Fibroblast of upper back skin (primary cell): Measurements from ENCODE around the gene STX4.

Experiments
- DNase-seq: peaks from one replicate; pipeline ENCODE4 v3.0.0-alpha.2; 2013

The STX4 gene

DNA sequence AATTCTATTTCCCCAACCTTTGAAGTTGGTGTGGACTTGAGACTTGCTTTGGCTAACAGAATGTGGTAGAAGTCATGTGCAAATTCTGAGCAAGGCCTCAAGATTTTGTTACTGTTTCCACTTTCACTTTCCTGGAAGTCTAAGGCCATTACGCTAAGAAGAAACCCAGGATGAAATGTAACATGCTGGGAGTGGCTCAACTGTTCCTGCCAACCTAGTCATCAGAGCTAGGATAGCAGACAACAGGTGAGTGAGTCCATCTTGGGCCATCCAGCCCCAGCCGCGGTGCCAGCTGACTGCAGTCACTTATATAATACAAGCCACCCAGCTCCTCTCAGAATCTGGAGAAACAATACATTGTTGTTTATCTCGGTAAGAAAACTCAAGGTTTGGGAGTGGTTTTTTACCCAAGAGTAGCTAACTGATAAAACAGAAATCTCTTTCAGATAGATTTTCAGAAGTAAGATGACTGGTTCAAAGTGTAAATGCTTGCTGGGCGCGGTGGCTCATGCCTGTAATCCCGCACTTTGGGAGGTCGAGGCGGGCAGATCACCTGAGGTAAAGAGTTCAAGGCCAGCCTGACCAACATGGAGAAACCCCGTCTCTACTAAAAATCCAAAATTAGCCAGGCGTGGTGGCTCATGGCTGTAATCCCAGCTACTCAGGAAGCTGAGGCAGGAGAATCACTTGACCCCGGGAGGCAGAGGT is 10.7 kb upstream of the STX4 start:
- DNase-seq, result no peak

DNA sequence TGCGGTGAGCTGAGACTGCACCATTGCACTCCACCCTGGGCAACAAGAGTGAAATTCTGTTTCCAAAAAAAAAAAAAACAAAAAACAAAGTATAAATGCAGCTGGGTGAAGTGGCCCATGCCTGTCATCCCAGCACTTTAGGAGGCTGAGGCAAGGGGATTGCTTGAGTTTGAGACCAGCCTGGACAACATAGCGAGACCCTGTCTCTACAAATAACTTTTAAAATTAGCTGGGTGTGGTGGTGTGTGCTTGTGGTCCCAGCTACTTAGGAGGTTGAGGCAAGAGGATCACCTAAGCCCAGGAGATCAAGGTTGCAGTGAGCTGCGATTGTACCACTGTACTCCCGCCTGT is 10.1 kb upstream of the STX4 start:
- no peak for DNase-seq

DNA sequence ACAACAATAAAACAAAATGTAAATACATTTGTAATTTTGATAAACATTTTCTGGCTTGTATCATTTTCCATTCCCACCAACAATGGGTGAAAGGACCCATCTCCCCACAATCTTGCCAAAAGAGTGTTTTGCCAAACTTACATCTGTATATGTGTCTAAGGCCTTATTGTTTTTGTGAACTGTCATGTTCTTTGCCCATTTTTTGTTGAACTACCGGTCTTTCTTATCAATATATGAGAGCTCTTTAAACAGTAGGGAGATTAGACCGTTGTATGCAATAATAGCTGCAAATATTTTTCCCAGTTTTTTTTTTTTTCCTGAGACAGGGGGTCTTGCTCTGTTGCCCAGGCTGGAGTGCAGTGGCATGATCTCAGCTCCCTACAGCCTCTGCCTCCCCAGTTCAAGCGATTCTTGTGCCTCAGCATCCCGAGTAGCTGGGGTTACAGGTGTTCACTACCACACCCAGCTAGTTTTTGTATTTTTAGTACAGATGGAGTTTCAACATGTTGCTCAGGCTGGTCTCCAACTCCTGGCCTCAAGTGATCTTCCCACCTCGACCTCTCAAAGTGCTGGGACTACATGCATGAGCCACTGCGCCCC is 9.6 kb upstream of the STX4 start:
- DNase-seq, result no peak

DNA sequence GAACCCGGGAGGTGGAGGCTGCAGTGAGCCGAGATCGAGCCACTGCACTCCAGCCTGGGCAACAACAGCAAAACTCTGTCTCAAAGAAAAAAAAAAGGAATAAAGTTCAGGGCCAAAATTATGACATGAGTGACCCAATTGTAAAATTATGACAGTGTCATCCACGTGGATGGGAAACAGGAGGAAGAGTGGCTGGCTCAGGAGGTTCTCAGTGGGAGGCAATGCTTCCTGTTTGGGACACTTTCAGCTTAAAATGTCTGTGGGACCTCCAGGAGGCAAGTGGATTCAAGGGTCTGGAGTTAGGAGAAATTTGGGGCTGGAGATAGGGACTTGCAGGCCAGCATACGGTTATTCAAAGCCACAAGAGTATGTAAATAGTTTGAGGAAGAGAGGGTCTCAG is 8.0 kb upstream of the STX4 start:
- DNase-seq, result no peak

DNA sequence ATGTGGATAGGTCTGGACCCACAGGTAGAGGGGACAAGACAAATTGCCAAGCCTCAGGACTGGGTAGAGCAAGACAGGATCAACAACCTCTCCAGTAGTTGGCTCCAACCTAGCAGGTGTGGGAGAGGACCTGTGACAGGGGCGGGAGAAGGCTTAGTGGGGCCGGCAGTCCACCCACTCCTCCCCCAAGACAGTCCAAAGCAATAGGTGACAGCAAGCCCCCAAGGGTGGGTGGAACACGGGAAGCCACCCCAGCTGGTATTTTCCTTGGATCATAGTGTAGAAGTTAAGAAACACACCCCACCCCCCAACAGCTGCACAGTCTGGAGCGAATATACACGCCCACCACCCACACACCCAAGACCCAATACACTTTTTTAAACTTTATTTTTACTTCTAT is 4.1 kb upstream of the STX4 start:
- no peak for DNase-seq

DNA sequence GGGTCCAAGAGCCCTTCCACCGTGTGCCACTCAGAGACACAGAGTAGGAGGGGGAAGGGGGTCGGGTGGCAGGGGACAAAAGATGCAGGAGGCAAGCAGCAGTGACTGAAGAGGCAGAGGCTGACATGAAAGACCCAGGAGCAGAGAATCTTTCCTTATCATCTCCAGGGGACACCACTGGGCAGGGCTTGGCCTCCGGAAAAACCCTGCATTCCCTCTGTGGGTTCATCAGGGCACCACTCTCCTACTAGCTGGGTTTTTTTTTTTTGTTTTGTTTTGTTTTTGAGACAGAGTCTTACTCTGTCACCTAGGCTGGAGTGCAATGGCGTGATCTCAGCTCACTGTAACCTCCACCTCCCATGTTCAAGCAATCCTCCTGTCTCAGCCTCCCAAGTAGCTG is 2.1 kb upstream of the STX4 start:
- no peak for DNase-seq

DNA sequence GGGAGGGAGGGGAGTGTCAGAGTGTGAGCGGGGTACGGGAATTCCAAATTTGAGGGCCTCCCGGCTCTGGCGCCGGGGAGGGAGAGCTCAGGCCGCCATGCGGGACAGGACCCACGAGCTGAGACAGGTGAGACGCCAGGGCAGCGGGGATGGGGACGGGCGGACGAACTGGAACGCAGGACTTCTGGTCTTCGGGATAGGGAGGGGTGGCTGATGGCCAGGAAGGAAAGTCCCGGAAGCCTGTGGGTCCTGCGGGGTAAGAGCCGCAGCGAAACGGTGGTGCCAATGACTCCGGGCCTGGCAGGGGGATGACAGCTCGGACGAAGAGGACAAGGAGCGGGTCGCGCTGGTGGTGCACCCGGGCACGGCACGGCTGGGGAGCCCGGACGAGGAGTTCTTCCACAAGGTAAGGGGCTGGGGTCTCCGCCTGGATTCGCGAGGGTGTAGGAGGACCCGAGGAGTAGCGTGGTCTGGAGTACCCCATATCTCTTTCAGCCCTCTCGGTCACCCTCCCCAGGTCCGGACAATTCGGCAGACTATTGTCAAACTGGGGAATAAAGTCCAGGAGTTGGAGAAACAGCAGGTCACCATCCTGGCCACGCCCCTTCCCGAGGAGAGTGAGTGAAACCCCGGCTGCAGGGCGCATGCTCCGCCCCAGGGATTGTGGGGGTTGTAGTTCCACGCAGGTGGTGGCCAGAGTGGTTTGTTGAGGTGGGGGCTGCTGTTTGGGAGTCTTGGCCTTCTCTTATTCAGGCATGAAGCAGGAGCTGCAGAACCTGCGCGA is 543 bp downstream of the STX4 start:
- DNase-seq, result peak; percentile 76

DNA sequence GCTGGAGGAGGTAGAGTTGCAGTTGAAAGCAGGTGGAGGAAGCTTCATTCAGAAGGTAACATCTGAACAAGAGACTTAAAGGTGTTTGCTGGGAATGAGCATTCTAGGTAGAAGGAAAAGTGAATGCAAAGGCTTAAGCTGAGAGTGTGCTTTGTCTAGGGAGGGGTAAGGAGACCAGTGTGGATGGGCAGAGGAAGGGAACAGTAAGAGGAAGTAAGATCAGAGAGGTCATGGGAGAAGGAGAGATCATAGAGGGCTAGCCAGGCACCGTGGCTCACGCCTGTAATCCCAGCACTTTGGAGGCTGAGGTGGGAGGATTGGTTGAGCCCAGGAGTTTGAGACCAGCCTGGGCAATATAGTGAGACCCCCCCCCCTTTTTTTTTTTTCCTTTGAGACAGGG is 3.3 kb downstream of the STX4 start:
- DNase-seq, result no peak

DNA sequence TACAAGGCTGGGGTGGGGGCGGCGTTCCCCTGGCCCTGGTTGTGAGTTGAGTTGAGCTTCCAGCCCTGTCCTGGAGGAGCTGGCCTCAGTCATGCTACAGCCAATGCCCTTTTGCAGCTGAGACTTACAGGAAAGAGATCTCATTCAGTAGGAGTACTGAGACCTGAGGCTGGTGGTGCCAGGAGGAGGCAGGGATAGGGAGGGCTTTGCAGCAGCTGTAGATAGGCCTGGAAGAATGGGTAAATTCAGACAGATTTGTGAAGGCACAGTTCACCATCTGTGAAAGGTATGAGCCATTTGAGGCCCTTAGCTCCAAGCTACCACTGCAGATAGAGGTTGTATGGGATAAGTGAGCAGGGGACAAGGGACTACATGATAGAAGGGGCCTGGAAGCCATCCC is 5.6 kb downstream of the STX4 start:
- DNase-seq, result no peak

DNA sequence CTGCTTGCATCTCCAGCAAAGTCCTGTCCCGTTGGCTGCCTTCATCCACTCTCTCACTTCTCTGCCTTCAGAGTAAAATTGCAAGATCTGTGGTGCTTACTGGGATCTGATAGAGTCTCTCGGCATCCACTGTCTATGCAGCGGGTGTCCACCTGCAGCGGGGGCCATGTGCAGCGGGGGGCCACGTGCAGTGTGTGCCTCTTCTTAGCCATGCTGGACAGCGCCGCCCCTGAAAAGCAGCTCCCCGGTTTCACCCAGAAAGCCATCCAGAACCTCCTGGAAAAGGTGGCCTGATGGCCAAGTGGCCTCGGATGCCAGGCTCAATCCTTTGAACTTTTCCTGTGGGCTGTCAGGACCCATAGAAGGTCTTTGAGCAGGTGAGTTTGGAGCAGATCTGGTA is 9.5 kb downstream of the STX4 start:
- no peak for DNase-seq

DNA sequence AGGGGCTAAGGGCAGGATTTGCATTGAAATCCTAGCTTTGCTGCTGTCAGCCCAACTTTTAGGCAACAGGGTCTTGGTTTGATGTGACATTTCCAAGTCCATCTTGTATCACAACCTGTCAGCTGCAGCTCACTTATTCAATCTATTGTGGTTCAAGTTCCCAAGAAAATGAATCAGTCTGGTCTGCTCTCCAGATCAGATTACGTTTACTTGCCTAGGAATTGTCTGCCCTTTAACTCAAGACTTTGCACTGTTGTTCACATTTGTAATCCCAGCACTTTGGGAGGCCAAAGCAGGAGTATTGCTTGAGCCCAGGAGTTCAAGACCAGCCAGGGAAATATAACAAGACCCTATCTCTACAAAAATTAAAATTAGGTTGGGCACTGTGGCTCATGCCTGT is 10.0 kb downstream of the STX4 start:
- DNase-seq, result no peak

DNA sequence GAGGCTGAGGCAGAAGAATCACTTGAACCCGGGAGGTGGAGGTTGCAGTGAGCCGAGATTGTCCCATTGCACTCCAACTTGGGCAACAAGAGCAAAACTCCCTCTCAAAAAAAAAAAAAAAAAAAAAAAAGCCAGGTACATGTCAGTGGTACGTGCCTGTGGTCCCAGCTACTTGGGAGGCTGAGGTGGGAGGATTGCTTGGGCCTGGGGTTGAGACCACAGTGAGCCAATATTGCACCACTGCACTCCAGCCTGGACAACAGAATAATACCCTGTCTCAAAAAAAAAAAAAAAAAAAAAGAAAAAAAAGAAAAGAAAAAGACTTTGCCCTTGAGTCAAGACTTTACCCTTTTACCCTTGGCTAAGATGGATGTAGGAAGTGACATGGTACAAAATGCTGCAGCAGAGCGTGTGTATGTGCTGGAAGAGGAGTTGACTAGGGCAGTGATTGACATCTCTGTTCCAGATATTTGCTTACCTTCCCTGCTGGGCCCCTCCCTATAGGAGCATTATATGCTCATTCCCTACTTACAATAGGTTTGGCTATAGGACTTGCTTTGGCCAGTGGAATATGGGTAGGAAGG is 10.6 kb downstream of the STX4 start:
- DNase-seq, result no peak

DNA sequence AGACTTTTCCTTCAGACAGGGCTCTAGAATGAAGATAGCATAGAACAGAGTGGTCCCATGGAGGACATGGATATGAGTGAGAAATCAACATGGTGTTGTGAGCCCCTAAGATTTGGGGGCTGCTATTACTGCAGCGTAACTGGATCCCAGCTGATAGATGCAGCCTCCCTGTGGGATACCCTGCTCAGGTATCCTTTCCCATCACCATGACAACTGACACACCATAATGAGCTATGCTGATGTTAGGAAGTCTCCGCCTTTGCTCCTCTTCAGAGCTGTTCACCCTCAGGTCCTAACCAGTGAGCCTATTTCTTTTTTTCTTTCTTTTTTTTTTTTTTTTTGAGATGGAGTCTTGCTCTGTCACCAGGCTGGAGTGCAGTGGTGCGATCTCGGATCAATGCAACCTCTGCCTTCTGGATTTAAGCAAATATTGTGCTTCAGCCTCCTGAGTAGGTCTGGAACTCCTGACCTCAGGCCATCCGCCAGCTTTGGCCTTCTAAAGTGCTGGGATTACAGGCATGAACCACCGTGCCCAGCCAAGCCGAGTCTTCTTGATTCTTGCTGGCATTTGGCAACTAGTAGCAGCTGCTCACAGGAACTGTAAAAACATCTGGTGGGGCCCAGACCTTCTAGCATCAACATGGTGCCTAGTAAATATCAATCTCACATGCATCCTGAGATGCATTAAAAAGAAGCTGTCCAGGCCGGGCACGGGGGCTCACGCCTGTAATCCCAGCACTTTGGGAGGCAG is 17.1 kb downstream of the STX4 start:
- DNase-seq, result no peak

DNA sequence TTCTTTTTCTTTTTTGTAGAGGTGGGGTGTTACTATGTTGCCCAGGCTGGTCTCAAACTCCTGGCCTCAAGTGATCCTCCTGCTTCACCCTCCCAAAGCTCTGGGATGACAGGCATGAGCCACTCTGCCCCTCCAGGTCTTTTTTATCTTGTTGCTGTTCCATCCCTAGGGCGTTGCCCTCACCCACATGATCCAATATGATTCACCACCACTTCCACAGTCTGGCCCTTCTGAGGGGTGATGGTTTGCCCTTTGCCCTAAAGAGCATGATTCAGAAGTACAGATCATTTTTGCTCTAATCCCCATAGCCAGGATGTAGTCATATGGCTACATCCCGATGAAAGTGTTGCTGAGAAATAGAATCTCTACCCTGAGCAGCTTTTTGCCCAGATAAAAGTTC is 18.8 kb downstream of the STX4 start:
- DNase-seq, result peak; percentile 90

DNA sequence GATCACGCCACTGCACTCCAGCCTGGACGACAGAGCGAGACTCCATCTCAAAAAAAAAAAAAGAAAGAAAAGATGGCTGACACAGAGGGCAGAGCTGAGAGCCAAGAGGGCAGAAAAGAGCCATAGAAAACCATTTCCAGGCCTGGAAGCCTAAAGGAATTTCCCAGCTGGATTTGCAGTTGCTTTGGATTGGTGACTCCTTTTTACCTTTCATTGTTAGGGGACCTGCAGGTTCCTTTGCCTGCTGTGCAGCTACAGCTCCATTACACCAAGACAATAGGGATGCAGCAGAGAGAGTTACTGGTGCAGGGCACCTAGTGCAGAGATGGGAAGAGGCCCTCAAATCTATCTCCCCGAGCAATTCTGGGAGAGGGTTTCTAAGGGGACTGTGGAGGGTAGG is 22.3 kb downstream of the STX4 start:
- no peak for DNase-seq

DNA sequence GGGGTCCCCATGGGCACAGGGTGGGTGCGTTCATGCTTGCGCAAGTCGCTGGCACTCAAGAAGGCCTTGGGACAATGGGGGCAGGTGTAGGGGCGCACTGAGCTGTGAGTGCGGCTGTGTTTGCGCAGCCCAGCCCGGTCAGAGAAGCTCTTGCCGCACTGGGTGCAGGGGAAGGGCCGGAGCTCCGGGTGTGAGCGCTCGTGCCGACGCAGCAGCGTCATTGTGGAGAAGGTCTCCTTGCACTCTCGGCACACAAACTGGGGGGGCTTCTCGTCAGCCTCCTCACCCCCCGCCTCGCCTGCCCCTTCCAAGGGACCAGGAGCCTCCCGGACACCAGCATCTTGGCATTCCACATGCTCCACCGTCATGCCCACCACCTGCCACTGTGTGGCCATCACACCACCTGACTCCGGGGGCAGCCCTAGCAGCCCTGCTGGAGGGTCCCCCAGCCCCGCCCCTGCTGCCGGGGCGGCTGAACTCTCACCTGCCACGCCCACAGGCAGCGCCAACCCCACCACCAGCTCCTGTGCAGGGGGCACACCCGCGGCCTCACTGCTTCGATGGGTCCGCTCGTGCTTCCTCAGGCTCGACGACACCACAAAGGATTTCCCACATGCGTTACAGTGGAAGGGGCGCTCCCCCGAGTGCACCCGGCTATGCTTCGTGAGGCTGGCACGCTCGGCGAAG is 27.9 kb downstream of the STX4 start:
- no peak for DNase-seq

DNA sequence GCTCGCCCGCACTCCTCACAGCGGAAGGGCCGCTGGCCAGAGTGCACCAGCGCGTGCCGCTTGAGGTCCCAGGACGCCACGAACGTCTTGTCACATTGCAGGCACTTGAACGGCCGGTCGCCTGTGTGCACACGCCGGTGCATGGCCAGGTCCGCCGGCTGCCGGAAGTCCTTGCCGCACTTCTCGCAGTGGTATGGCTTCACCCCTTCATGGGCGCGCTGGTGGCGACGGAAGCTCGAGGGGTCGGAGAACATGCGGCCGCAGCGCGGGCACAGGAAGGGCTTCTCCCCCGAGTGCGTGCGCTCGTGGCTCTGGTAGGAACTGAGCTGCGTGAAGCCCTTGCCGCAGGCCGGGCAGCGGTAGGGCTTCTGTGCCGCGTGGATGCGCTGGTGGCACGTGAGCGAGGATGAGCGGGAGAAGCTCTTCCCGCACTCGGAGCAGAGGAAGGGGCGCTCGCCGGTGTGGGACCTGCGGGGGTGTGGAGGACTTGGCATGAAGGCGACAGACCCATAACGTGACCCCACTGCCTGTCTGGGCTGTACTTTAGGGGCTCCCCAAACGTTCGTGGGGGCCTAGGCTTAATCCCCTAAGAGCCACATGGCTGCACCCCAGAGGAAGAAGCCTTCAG is 28.6 kb downstream of the STX4 start:
- DNase-seq, result no peak

DNA sequence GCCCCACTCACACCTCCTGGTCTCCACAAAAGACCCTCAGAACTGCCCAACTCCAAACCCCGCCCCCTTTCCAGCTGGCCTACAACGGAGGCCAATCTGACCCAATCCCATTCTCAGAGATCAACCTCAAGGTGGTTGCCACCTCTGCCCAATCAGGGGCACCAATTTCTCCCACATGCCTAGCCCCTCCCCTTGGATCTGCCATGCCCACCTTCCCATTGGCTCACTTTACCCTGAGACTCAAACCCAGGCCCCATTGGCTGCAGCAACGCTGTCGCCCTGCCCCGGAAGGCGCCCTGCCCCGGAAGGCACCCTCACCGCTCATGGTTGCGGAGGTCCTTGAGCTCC is 30.1 kb downstream of the STX4 start:
- no peak for DNase-seq

DNA sequence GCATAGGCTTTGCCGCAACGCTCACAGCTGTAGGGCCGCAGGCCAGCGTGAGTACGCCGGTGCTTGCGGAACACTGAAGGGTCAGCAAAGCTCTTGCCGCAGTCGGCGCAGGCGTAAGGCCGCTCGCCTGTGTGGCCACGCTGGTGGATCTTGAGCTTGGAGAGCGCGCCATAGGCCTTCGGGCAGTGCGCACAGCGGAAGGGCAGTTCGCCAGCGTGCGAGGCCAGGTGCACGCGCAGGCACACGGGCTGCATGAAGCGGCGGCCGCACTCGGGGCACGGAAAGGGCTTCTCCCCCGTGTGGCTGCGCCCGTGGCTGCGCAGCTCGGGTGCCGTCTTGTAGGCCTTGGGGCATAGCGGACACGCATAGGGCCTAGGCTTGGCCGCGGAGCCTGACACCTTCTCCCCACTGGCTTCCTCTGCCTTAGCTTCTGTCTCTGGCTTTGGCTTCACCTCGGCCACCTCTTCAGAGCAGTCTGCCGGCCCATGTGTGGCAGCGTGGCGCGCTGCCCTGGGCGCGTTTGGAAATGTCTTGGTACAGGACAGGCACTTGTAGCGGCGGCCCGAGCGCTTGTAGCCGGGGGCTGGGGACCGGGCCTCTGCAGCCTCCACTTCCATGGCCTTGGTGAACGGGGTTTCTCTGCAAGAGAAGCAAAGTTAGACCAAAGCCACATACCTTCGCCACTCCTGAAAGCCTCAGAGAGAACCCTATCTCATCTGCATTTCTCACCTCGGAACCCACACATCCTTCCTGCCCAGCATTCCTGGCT is 30.7 kb downstream of the STX4 start:
- no peak for DNase-seq

DNA sequence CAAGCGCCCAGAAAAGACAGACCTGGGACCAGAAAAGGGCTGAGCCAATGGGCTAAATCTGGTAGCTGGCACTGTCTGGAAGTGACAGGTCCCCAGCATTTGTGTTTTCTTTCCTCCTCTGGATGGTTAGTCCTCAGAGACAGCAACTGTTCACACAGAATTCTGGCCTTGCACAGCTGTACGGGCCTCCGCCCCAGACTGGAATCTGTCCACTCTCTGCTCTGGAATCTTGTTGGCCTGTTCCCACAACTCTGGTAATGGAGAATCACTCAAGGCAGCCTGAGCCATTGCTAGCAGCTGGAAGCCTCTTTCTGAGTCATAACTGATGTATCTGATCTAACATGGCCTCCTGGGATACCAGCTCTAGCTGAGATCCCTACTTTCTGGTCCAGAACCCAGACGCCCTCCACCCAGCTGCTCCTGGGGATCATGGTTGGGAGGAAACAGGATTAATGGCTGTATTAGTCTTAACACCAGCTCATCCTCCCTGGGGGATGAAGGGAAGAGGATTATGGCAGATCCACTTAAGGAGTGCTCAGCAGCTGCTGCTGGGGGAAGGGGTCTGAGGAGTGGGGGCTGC is 31.6 kb downstream of the STX4 start:
- DNase-seq, result peak; percentile 96

DNA sequence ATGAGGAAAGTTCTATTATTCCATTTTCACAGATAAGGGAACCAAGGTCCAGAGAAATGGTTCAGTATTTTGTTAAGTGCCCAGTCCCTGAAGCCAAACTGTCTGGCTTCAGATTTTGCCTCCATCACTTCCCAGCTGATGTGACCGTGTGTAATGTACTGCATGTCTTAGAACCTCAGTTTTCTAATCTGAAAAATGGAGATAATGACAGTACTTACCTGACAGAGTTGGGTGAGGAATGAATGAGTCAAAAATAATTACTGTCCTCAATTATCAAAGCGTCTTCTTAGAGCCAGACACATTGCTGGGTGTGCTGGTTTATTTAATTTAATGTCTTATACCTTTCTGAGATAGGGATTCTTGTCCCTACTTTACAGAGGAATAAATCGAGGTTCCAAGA is 34.0 kb downstream of the STX4 start:
- DNase-seq, result no peak
